Small intestine (tissue), 7 donors: ENCODE measurements around the gene ADAM17. TPM values are rescaled to one million over a fixed set of nuclear protein-coding genes. Genes with fewer than 3 reads are reported as not detected.
A peak's percentile ranks its signal among the peaks of the same experiment; 100 is the strongest.

Experiments
- DNase-seq, 2 donors: peaks; one replicate each; pipeline versions ENCODE4 v3.0.0 to v3.0.0-alpha.2; 2013
- FAIRE-seq: peaks from 2 replicates; lab custom pipeline; 2012; peaks lifted over from hg19 to GRCh38; lab: Jason Lieb, UNC
- H3K27ac ChIP-seq, 3 donors: one replicate each; pipeline ENCODE4 v1.5.1; 2013; ENCODE audit warnings: low read length in 2 of 3, mild to moderate bottlenecking in 2 of 3, control low read depth in 1 of 3, inconsistent platforms in 1 of 3, low read depth in 1 of 3, moderate library complexity in 1 of 3
- H3K27me3 ChIP-seq, 3 donors: one replicate each; pipeline ENCODE4 v1.6.1; 2013; ENCODE audit warnings: low read length in 3 of 3, inconsistent platforms in 1 of 3; ENCODE audit not compliant: control insufficient read depth in 3 of 3, insufficient read depth in 3 of 3
- H3K36me3 ChIP-seq, 3 donors: one replicate each; pipeline ENCODE4 v1.6.1; 2013; ENCODE audit warnings: low read length in 3 of 3, inconsistent platforms in 1 of 3, low read depth in 1 of 3, mild to moderate bottlenecking in 1 of 3, moderate library complexity in 1 of 3; ENCODE audit not compliant: control insufficient read depth in 3 of 3, insufficient read depth in 2 of 3
- H3K4me1 ChIP-seq, 3 donors: one replicate each; pipeline ENCODE4 v1.6.1; 2013; ENCODE audit warnings: low read length in 2 of 3, inconsistent platforms in 1 of 3, low read depth in 1 of 3, mild to moderate bottlenecking in 1 of 3, moderate library complexity in 1 of 3; ENCODE audit not compliant: control insufficient read depth in 3 of 3, insufficient read depth in 2 of 3
- H3K4me3 ChIP-seq, 3 donors: one replicate each; pipeline ENCODE4 v1.5.1; 2013; ENCODE audit warnings: low read length in 3 of 3, control low read depth in 1 of 3, inconsistent platforms in 1 of 3, low read depth in 1 of 3, mild to moderate bottlenecking in 1 of 3, moderate library complexity in 1 of 3
- H3K9me3 ChIP-seq, 2 donors: one replicate each; pipeline ENCODE4 v1.6.1; 2013; ENCODE audit warnings: low read depth in 1 of 2, low read length in 1 of 2; ENCODE audit not compliant: control insufficient read depth in 2 of 2, insufficient read depth in 1 of 2
- WGBS, 3 donors: extraction: QIAGEN DNeasy Blood & Tissue Kit; methylation state at CpG; one replicate each; pipeline ENCODE4 v1.1.7; 2013; 5-methylcytosine and 5-hydroxymethylcytosine counted together
- polyA plus RNA-seq, 4 donors: library from polyadenylated mRNA; stranded (reverse) in 3 of 4; unstranded in 1 of 4; fragments of 200-250 nt in 3 of 4; fragments of 120-200 nt in 1 of 4; gene quantifications; one replicate each; pipeline versions ENCODE4 v1.2.1 to v1.2.3, GENCODE V29; 2013
- donor health status: healthy with polysubstance abuse.
- donor health status: control.
- donor health status: control.
- donor health status: Bipolar disorder and iron deficiency.
- donor health status: healthy.

Gene ADAM17
- polyA plus RNA-seq, 4 donors: 2.9 to 17.6 (median 5.7) TPM

DNA sequence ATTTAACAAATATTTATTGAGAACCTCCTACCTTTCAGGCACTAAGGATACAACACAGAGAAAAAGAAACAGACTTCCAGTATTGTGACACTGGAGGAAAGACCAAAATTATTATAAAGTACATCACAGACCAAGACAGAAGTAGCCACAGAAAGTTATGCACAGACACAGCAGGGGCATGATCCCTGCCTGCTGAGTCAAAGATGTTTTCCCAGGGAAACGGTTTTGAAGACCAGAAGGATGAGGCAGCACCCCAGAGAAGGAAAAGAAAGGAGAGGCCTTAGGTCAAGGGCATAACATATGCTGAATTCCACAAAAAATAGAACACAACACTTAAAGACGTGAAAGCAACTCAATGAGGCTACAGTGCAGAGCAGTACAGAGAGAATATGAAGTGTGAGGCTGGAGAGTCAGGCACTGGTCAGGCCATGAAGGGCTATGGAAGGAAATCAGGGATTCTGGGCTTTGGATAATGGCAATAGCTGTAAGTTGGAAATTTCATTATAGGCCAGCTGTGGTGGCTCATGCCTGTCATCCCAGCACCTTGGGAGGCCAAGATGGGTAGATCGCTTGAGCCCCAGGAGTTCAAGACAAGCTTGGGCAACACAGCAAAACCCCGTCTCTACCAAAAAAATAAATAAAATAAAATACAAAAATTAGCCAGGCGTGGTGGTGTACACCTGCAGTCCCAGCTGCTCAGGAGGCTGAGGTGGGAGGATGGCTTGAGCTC is 8.2 kb downstream of the ADAM17 start:
- H3K36me3 ChIP-seq: peaks cover 0 to 6% (median 0%) of the 10 kb centered on the region in 3 donors
- H3K9me3 ChIP-seq: no peaks in the 10 kb centered on the region
- no peak for FAIRE-seq
- no peaks in the 10 kb centered on the region for H3K27me3 ChIP-seq
- H3K4me3 ChIP-seq: no peak overlapping the region
- H3K27ac ChIP-seq: peak overlapping the region in 1 of 3 donors; percentile 64
- 83 to 93% (median 89%) methylated on average over 5 of the region's 5 CpGs for WGBS, 3 donors
- peaks cover 0 to 20% (median 0%) of the 10 kb centered on the region in 3 donors for H3K4me1 ChIP-seq
- no peak for DNase-seq

- no peaks in the 10 kb centered on the region for H3K27me3 ChIP-seq
- no peak for FAIRE-seq
- H3K4me3 ChIP-seq: no peak overlapping the region
- DNase-seq: no peak
- H3K9me3 ChIP-seq: no peaks in the 10 kb centered on the region
- no peak overlapping the region for H3K27ac ChIP-seq
- WGBS, 3 donors: 78 to 91% (median 88%) methylated on average over 5 of the region's 5 CpGs
- peaks cover 0 to 13% (median 4%) of the 10 kb centered on the region in 3 donors for H3K36me3 ChIP-seq
- peaks cover 0 to 16% (median 0%) of the 10 kb centered on the region in 3 donors for H3K4me1 ChIP-seq
These were observed 10.1 kb downstream of the ADAM17 start for GRCh38 chr2:9545502-9545901.

- Histone ChIP-seq H3K9me3 (no peaks in the 10 kb centered on the region), H3K36me3 (peaks cover 0 to 10% (median 4%) of the 10 kb centered on the region in 3 donors), H3K4me3 (no peak overlapping the region), H3K4me1 (peaks cover 0 to 9% (median 0%) of the 10 kb centered on the region in 3 donors), H3K27me3 (no peaks in the 10 kb centered on the region), H3K27ac (no peak overlapping the region)
- 42 to 52% (median 45%) methylated on average over 1 of the region's 1 CpG for WGBS, 3 donors
- no peak for FAIRE-seq
- DNase-seq: no peak
These were observed 12.1 kb downstream of the ADAM17 start for GRCh38 chr2:9543557-9543956.

DNA sequence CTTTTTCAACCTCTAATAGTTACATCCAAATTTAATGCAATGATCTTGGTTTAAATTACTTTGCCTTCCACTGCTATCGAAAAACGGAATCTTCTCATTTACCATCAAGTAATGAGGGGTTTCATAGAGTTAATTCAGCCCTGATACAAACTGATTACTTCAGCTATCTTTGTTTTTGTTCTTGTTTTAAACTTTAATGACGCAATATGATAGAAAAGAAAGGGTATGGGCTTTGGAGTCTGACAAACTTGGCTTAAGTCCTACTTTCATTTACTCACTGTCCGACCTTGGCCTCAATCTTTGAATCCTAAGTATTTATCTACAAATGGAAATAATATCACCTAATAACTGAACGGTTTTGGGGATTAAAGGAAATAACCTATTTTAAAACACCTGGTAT is 16.1 kb downstream of the ADAM17 start:
- FAIRE-seq (no peak), DNase-seq (peak in 1 of 2 donors; percentile 35)
- WGBS, 3 donors: 31 to 51% (median 50%) methylated on average over 5 of the region's 5 CpGs
- Histone ChIP-seq H3K4me3 (no peak overlapping the region), H3K4me1 (peaks cover 1 to 3% (median 2%) of the 10 kb centered on the region in 3 donors), H3K27me3 (no peaks in the 10 kb centered on the region), H3K9me3 (no peaks in the 10 kb centered on the region), H3K27ac (no peak overlapping the region), H3K36me3 (peaks cover 0 to 10% (median 4%) of the 10 kb centered on the region in 3 donors)

- DNase-seq (no peak), FAIRE-seq (no peak)
- Histone ChIP-seq H3K4me3 (no peak overlapping the region), H3K27me3 (no peaks in the 10 kb centered on the region), H3K36me3 (peaks cover 0 to 17% (median 5%) of the 10 kb centered on the region in 3 donors), H3K4me1 (peaks cover 1 to 3% (median 2%) of the 10 kb centered on the region in 3 donors), H3K9me3 (no peaks in the 10 kb centered on the region), H3K27ac (no peak overlapping the region)
- 54 to 92% (median 73%) methylated on average over 2 of the region's 2 CpGs for WGBS, 3 donors
These were observed 17.6 kb downstream of the ADAM17 start for GRCh38 chr2:9538000-9538507.

- no peaks in the 10 kb centered on the region for H3K9me3 ChIP-seq
- WGBS, 3 donors: 46 to 80% (median 62%) methylated on average over 6 of the region's 6 CpGs
- H3K4me1 ChIP-seq: peaks cover 1 to 3% (median 2%) of the 10 kb centered on the region in 3 donors
- FAIRE-seq (no peak), DNase-seq (peak in 1 of 2 donors; percentile 48)
- H3K4me3 ChIP-seq: no peak overlapping the region
- H3K27me3 ChIP-seq: no peaks in the 10 kb centered on the region
- peak overlapping the region in 1 of 3 donors; percentile 20 for H3K27ac ChIP-seq
- peaks cover 2 to 21% (median 7%) of the 10 kb centered on the region in 3 donors for H3K36me3 ChIP-seq
These were observed 19.1 kb downstream of the ADAM17 start for GRCh38 chr2:9536504-9536903.

DNA sequence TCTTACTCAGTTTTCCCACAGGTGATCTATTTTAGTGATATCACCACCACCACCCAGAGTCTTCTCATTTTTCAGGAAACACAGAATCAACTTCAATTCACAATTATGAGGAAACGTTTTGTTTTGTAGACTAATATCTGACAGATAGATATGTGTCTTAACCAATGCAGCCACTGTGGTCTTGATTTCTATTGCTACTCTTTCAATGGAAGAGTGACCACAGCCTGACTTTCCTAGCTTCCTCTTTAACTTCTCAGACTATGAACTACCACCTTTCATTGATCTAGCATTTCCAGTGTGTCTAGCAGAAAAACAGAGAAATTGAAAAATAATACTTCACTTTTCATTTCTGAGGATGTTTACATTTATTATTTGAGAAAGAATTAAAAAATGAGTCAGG is 20.5 kb downstream of the ADAM17 start:
- Histone ChIP-seq H3K27ac (no peak overlapping the region), H3K4me1 (peaks cover 1 to 3% (median 2%) of the 10 kb centered on the region in 3 donors), H3K27me3 (no peaks in the 10 kb centered on the region), H3K9me3 (no peaks in the 10 kb centered on the region), H3K36me3 (peaks cover 2 to 25% (median 3%) of the 10 kb centered on the region in 3 donors), H3K4me3 (no peak overlapping the region)
- no peak for DNase-seq
- WGBS, 3 donors: 43 to 52% (median 47%) methylated on average over 1 of the region's 1 CpG
- FAIRE-seq: no peak

DNA sequence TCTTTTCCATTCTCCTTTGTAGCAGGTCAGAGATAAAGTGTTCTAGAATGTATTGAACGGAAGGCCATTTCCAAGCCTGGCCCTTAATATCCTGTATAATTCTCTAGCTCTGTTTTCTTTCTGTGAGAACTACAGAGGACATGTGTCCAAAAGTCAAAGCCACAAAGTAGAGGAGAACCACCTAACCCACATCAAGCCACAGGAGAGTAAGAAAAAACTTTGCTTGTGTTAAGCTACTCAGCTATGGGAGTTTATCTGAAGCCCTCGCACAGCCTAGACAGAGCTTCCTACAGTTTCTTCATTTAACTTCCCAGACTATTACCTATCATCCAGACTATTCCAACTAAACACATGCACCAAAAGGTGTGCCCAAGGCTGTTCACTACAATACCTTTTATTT is 22.0 kb downstream of the ADAM17 start:
- DNase-seq (no peak), FAIRE-seq (no peak)
- Histone ChIP-seq H3K27ac (no peak overlapping the region), H3K9me3 (no peaks in the 10 kb centered on the region), H3K4me1 (peaks cover 1 to 3% (median 2%) of the 10 kb centered on the region in 3 donors), H3K36me3 (peaks cover 2 to 33% (median 6%) of the 10 kb centered on the region in 3 donors), H3K27me3 (no peaks in the 10 kb centered on the region), H3K4me3 (no peak overlapping the region)
- 91 to 97% (median 94%) methylated on average over 2 of the region's 2 CpGs for WGBS, 3 donors
